ENCODE data around the gene SALL1. TPM values are rescaled to one million over a fixed set of nuclear protein-coding genes. Genes with fewer than 3 reads are reported as not detected.

The SALL1 gene
- polyA plus RNA-seq, 1 donor (not counting 4 experiments of a cell fraction or from before 2014, with no cell fraction given): not detected

GRCh38 chr16:51159865-51160264 is 8.8 kb upstream of the SALL1 start:
- no peak overlapping the region for H3K27ac ChIP-seq (ENCODE audit: control insufficient read depth, insufficient read depth, low read length)
- no peak overlapping the region for H2AFZ ChIP-seq (ENCODE audit: control insufficient read depth, low read length)
- dilution Hi-C loops (cut with MboI; ENCODE audit: extremely low pct_ligation_motif_present, low sequenced_read_pairs): no loop called here
- H3K4me2 ChIP-seq (ENCODE audit: control insufficient read depth, extremely low read depth, insufficient read depth, low read depth, low read length): no peak overlapping the region
- H3K4me1 ChIP-seq (ENCODE audit: control insufficient read depth, extremely low read depth, insufficient read depth, low read length): peaks cover 3% of the 10 kb centered on the region
- H3K9me1 ChIP-seq (ENCODE audit: control insufficient read depth, extremely low read depth, insufficient read depth, low read length): no peaks in the 10 kb centered on the region
- no peaks in the 10 kb centered on the region for H3K79me2 ChIP-seq (ENCODE audit: control insufficient read depth, insufficient read depth, low read length)
- H4K20me1 ChIP-seq (ENCODE audit: control insufficient read depth, extremely low read depth, insufficient read depth, low read length): no peaks in the 10 kb centered on the region
- DNase-seq (ENCODE audit: low read depth, low spot score) (no peak), FAIRE-seq (no peak)
- TF ChIP-seq CTCF (optimal IDR thresholded peaks at IDR 0.05 in 1 of 3, IDR thresholded peaks at IDR 0.05 in 1 of 3, conservative IDR thresholded peaks at IDR 0.05 in 1 of 3; ENCODE audit: extremely low read depth in 1 of 3, insufficient read depth in 2 of 3, low read length in 3 of 3): no peak
- no peak for TF ChIP-seq EZH2 (IDR thresholded peaks at IDR 0.05; ENCODE audit: low read length)
- no peaks in the 10 kb centered on the region for H3K36me3 ChIP-seq (ENCODE audit: control insufficient read depth in 2 of 2, extremely low read depth in 1 of 2, insufficient read depth in 2 of 2, low read length in 2 of 2)
- no peak overlapping the region for H3K4me3 ChIP-seq (ENCODE audit: control insufficient read depth in 2 of 3, extremely low read depth in 1 of 3, insufficient read depth in 2 of 3, low read depth in 1 of 3, low read length in 3 of 3)
- peaks cover 30% of the 10 kb centered on the region for H3K27me3 ChIP-seq (ENCODE audit: control insufficient read depth, extremely low read depth, insufficient read depth, low read length)
- no peaks in the 10 kb centered on the region for H3K9me3 ChIP-seq (ENCODE audit: control insufficient read depth, low read depth, low read length)
- H3K9ac ChIP-seq (ENCODE audit: control insufficient read depth, extremely low read depth, insufficient read depth, low read length): no peak overlapping the region

GRCh38 chr16:51159296-51159695 is 8.2 kb upstream of the SALL1 start:
- Histone ChIP-seq H3K27ac (ENCODE audit: control insufficient read depth, insufficient read depth, low read length) (no peak overlapping the region), H3K79me2 (ENCODE audit: control insufficient read depth, insufficient read depth, low read length) (no peaks in the 10 kb centered on the region), H3K27me3 (ENCODE audit: control insufficient read depth, extremely low read depth, insufficient read depth, low read length) (peaks cover 36% of the 10 kb centered on the region), H3K9me1 (ENCODE audit: control insufficient read depth, extremely low read depth, insufficient read depth, low read length) (no peaks in the 10 kb centered on the region), H3K36me3 (ENCODE audit: control insufficient read depth in 2 of 2, extremely low read depth in 1 of 2, insufficient read depth in 2 of 2, low read length in 2 of 2) (no peaks in the 10 kb centered on the region), H3K4me1 (ENCODE audit: control insufficient read depth, extremely low read depth, insufficient read depth, low read length) (peaks cover 5% of the 10 kb centered on the region), H3K4me2 (ENCODE audit: control insufficient read depth, extremely low read depth, insufficient read depth, low read depth, low read length) (no peak overlapping the region), H3K9me3 (ENCODE audit: control insufficient read depth, low read depth, low read length) (no peaks in the 10 kb centered on the region), H3K4me3 (ENCODE audit: control insufficient read depth in 2 of 3, extremely low read depth in 1 of 3, insufficient read depth in 2 of 3, low read depth in 1 of 3, low read length in 3 of 3) (no peak overlapping the region), H3K9ac (ENCODE audit: control insufficient read depth, extremely low read depth, insufficient read depth, low read length) (no peak overlapping the region), H4K20me1 (ENCODE audit: control insufficient read depth, extremely low read depth, insufficient read depth, low read length) (no peaks in the 10 kb centered on the region), H2AFZ (ENCODE audit: control insufficient read depth, low read length) (no peak overlapping the region)
- no peak for DNase-seq (ENCODE audit: low read depth, low spot score)
- TF ChIP-seq CTCF (optimal IDR thresholded peaks at IDR 0.05 in 1 of 3, IDR thresholded peaks at IDR 0.05 in 1 of 3, conservative IDR thresholded peaks at IDR 0.05 in 1 of 3; ENCODE audit: extremely low read depth in 1 of 3, insufficient read depth in 2 of 3, low read length in 3 of 3) (no peak), EZH2 (IDR thresholded peaks at IDR 0.05; ENCODE audit: low read length) (no peak)
- no peak for FAIRE-seq
- dilution Hi-C loops (cut with MboI; ENCODE audit: extremely low pct_ligation_motif_present, low sequenced_read_pairs): no loop called here
